GM12878 (cell line): ENCODE results near the gene MYCBPAP.

Source experiments
- CBFB ChIP-seq: IDR thresholded peaks from 2 replicates; pipeline ENCODE4 v1.6.1; 2016; ENCODE audit warnings: antibody characterized with exemption, low read depth
- CBX3 ChIP-seq: fragments of 200-600 bp; sonication (generic); IDR thresholded peaks from 2 replicates; pipeline ENCODE4 v1.6.1; 2016; ENCODE audit warnings: low read depth, borderline replicate concordance
- CTCF ChIP-seq, 3 experiments: IDR thresholded peaks in 2 of 3; conservative IDR thresholded peaks in 1 of 3; 2 replicates each; pipeline ENCODE4 v1.5.1; 2011; ENCODE audit warnings: low read depth in 3 of 3, low read length in 3 of 3, mild to moderate bottlenecking in 3 of 3, control low read depth in 2 of 3, moderate library complexity in 2 of 3, inconsistent platforms in 1 of 3, mixed read lengths in 1 of 3; ENCODE audit not compliant: control insufficient read depth in 2 of 3, insufficient read depth in 1 of 3; ENCODE audit errors: extremely low read depth in 1 of 3
- HDAC2 ChIP-seq: fragments of 200-600 bp; sonication (generic); IDR thresholded peaks from 2 replicates; pipeline ENCODE4 v1.6.1; 2017
- MXI1 ChIP-seq: fragments of 150-350 bp; IDR thresholded peaks from 2 replicates; pipeline ENCODE4 v1.6.1; 2011; ENCODE audit warnings: low read depth, mild to moderate bottlenecking, inconsistent platforms, low read length, improper control_type of control experiment
- REST ChIP-seq: IDR thresholded peaks from 2 replicates; pipeline ENCODE4 v1.6.1; 2012; ENCODE audit warnings: mild to moderate bottlenecking, low read depth, low read length
- YY1 ChIP-seq: IDR thresholded peaks from 2 replicates; pipeline ENCODE4 v1.6.1; 2011; ENCODE audit warnings: low read depth, mild to moderate bottlenecking, low read length

- TF ChIP-seq MXI1 (no peak), CBFB (no peak), CTCF (IDR thresholded peaks at IDR 0.05 in 2 of 3, conservative IDR thresholded peaks at IDR 0.05 in 1 of 3; ENCODE audit: control insufficient read depth in 2 of 3, extremely low read depth in 1 of 3, insufficient read depth in 1 of 3, low read depth in 3 of 3, low read length in 3 of 3) (no peak), HDAC2 (no peak), YY1 (no peak), REST (no peak), CBX3 (no peak)
Observed at GRCh38 chr17:50482110-50482509, 26.1 kb upstream of the MYCBPAP start.
